OCI-LY3 (cell line): ENCODE data around the gene SPAG9.
A peak's percentile ranks its signal among the peaks of the same experiment; 100 is the strongest.

Experiments used
- H2AFZ ChIP-seq: fragments of 200-600, 300-600 bp; shearing (Covaris generic); 2 replicates; pipeline ENCODE4 v1.6.0; 2014; ENCODE audit warnings: antibody characterized with exemption, low read depth, low read length
- H3K27ac ChIP-seq: fragments of 200-600, 300-600 bp; sonication (generic); 2 replicates; pipeline ENCODE4 v1.5.1; 2014; ENCODE audit warnings: mild to moderate bottlenecking, low read length, moderate library complexity, mixed read lengths
- H3K27me3 ChIP-seq: fragments of 200-600, 300-600 bp; sonication (generic); 2 replicates; pipeline ENCODE4 v1.6.1; 2014; ENCODE audit warnings: low read depth, low read length, mixed read lengths
- H3K36me3 ChIP-seq: fragments of 200-600, 300-600 bp; sonication (generic); replicated peaks from 2 replicates; pipeline ENCODE3; 2014; ENCODE audit warnings: low read depth, low read length, mixed read lengths
- H3K4me1 ChIP-seq: fragments of 300-600, 200-600 bp; sonication (generic); 2 replicates; pipeline ENCODE4 v1.6.1; 2014; ENCODE audit warnings: low read length, mixed read lengths
- H3K4me2 ChIP-seq: fragments of 200-600, 300-600 bp; sonication (generic); 2 replicates; pipeline ENCODE4 v1.6.1; 2014; ENCODE audit warnings: low read length, mixed read lengths
- H3K4me3 ChIP-seq: fragments of 300-600, 200-600 bp; sonication (generic); 2 replicates; pipeline ENCODE4 v1.5.1; 2014; ENCODE audit warnings: antibody characterized with exemption, mild to moderate bottlenecking, low read length, moderate library complexity
- H3K79me2 ChIP-seq: fragments of 300-600, 200-600 bp; shearing (Covaris generic); 2 replicates; pipeline ENCODE4 v1.6.1; 2014; ENCODE audit warnings: mild to moderate bottlenecking, low read length, mixed read lengths
- H3K9ac ChIP-seq: fragments of 300-600, 200-600 bp; shearing (Covaris generic); 2 replicates; pipeline ENCODE4 v1.6.0; 2014; ENCODE audit warnings: mild to moderate bottlenecking, low read length, moderate library complexity
- H3K9me3 ChIP-seq: fragments of 200-600, 300-600 bp; shearing (Covaris generic); 2 replicates; pipeline ENCODE4 v1.6.1; 2014; ENCODE audit warnings: low read length, mixed read lengths; ENCODE audit not compliant: insufficient read depth
- H4K20me1 ChIP-seq: fragments of 200-600, 300-600 bp; sonication (generic); 2 replicates; pipeline ENCODE4 v1.6.1; 2016; ENCODE audit warnings: low read length, mixed read lengths; ENCODE audit not compliant: insufficient read depth
- CTCF ChIP-seq: fragments of 200-600, 300-600 bp; sonication (generic); IDR thresholded peaks from 2 replicates; pipeline ENCODE4 v1.5.1; 2014; ENCODE audit warnings: antibody characterized with exemption, low read length, low read depth
- EZH2phosphoT487 ChIP-seq: fragments of 200-600 bp; shearing (Covaris generic); IDR thresholded peaks from 2 replicates; pipeline ENCODE4 v1.6.1; 2018; ENCODE audit warnings: antibody characterized with exemption, mixed run types, low read depth

Gene SPAG9

GRCh38 chr17:50922107-50922506, 198.6 kb downstream of the SPAG9 start:
- H3K9ac ChIP-seq = no peak overlapping the region
- H3K79me2 ChIP-seq = 0 out of 2 replicates have a peak, but pooled peaks cover 6% of the 10 kb centered on the region
- H3K27me3 ChIP-seq = no peaks in the 10 kb centered on the region
- no peak overlapping the region for H2AFZ ChIP-seq
- no peak overlapping the region for H3K27ac ChIP-seq
- TF ChIP-seq CTCF (no peak), EZH2phosphoT487 (no peak)
- H3K4me2 ChIP-seq = no peak overlapping the region
- H3K9me3 ChIP-seq = no peaks in the 10 kb centered on the region
- no peaks in the 10 kb centered on the region for H4K20me1 ChIP-seq
- peaks cover 30% of the 10 kb centered on the region for H3K4me1 ChIP-seq
- no peaks in the 10 kb centered on the region for H3K36me3 ChIP-seq
- no peak overlapping the region for H3K4me3 ChIP-seq

GRCh38 chr17:50920891-50921586, 199.6 kb downstream of the SPAG9 start:
- Histone ChIP-seq H3K27me3 (no peaks in the 10 kb centered on the region), H3K27ac (no peak overlapping the region), H2AFZ (no peak overlapping the region)

GRCh38 chr17:50920041-50920410, 200.6 kb downstream of the SPAG9 start:
- H3K27ac ChIP-seq = peak overlapping the region; percentile 28; the same call in 1 of the 2 replicates
- H2AFZ ChIP-seq = peak overlapping the region; percentile 47; the same call in 1 of the 2 replicates

More at GRCh38 chr17:50920891-50921586, 199.6 kb downstream of the SPAG9 start:
- no peaks in the 10 kb centered on the region for H3K9me3 ChIP-seq
- H3K4me3 ChIP-seq = no peak overlapping the region
- no peak overlapping the region for H3K9ac ChIP-seq
- H3K36me3 ChIP-seq = no peaks in the 10 kb centered on the region
- H3K4me2 ChIP-seq = no peak overlapping the region
- H3K79me2 ChIP-seq = 0 out of 2 replicates have a peak, but pooled peaks cover 6% of the 10 kb centered on the region
- H4K20me1 ChIP-seq = no peaks in the 10 kb centered on the region
- H3K4me1 ChIP-seq = peaks cover 40% of the 10 kb centered on the region
- no peak for TF ChIP-seq CTCF
- no peak for TF ChIP-seq EZH2phosphoT487

More at GRCh38 chr17:50920041-50920410, 200.6 kb downstream of the SPAG9 start:
- Histone ChIP-seq H3K4me3 (peak overlapping the region; percentile 53), H3K4me1 (peaks cover 42% of the 10 kb centered on the region), H3K36me3 (no peaks in the 10 kb centered on the region), H3K9ac (no peak overlapping the region), H3K9me3 (no peaks in the 10 kb centered on the region), H3K79me2 (0 out of 2 replicates have a peak, but pooled peaks cover 6% of the 10 kb centered on the region), H4K20me1 (no peaks in the 10 kb centered on the region), H3K4me2 (peak overlapping the region; percentile 73), H3K27me3 (no peaks in the 10 kb centered on the region)
- TF ChIP-seq CTCF (no peak), EZH2phosphoT487 (no peak)
